T47D (cell line): ENCODE measurements around the gene METTL21C.

Experiments
- DNase-seq, 2 experiments: peaks; one replicate each; pipeline versions ENCODE4 v3.0.0 to v3.0.0-alpha.2; 2011 to 2012; ENCODE audit warnings: low read depth in 1 of 2, low spot score in 1 of 2
- JUND ChIP-seq: IDR thresholded peaks from 2 replicates; pipeline ENCODE4 v1.6.1; 2012; ENCODE audit warnings: low read depth
- in situ Hi-C: cut with HindIII; loops from 2 replicates; pipeline ENCODE4 v1.10.0; 2016; ENCODE audit warnings: low sequenced_read_pairs, low pct_unique_long_range_greater_than_20kb

Gene METTL21C

DNA sequence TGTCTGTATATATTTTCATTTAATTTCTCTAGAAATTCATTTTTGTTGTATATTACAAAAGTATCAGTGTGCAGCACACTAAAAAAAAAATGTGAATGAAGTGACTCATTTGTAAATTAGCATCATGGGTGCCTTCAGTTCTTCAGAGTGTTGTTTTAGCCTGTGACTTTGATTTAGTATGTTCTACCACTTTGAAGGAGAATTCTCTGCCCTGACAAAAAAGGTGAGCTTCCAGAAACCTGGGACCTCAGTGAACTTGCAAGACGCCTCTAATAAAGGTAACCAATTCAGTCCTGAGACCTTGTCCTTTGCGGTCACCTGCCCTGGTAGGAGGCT, 2.4 kb downstream of the METTL21C start:
- no peak for TF ChIP-seq JUND
- no peak for DNase-seq
- in situ Hi-C loops, result no loop called here

DNA sequence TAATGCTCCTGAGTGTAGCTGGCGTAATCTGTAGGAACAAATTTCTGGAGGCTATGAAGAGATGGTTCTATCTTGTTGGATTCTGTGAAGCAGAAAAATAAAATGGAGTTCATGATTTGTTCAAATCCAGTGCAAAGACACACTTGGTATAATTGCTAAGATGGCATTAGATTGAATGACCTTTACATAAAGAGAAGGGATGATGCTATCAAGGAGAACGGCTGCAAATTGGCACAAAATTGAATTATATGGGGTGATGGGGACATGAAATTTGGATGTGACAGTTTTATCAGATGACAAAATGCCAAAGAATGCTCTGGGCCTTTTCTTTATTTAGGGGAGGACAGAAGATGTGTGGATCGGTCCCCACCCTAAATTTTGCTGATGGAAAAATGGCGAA, 4.0 kb downstream of the METTL21C start:
- TF ChIP-seq JUND, result no peak
- DNase-seq, result no peak
- in situ Hi-C loops, result no loop called here

DNA sequence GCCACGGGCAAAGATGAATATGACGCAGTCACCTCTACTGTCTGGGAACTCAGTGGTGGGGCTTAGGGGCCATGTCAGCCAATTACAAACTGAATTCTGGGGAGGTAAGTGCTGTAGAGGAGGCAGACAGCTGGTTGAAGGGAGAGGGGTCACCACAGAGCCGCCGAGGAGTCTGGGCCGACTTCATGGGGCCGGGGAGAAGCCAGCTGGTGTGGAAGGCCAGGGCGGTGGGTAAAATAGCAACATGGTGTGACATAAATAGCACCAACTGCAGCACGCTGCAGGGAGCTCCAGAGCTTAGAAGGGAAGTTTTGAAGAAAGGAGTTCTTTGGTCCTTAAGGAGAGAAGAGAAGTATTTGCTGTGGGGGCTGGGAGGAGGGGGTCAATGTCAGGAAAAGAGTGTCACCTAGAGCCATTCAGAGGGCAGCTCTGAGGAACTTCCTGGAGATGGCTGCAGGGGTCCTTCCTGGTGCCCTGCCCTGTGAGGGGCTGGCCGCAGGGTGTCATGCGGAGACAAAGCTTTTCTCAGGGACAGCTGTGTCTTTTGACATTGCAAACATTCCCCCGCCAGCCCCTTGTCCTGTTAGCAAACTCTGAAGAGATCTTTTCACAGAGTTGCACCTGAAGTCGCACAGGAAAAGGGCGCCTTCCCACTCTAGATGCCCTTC, 6.4 kb downstream of the METTL21C start:
- no peak for DNase-seq
- in situ Hi-C loops, result no loop called here
- no peak for TF ChIP-seq JUND

DNA sequence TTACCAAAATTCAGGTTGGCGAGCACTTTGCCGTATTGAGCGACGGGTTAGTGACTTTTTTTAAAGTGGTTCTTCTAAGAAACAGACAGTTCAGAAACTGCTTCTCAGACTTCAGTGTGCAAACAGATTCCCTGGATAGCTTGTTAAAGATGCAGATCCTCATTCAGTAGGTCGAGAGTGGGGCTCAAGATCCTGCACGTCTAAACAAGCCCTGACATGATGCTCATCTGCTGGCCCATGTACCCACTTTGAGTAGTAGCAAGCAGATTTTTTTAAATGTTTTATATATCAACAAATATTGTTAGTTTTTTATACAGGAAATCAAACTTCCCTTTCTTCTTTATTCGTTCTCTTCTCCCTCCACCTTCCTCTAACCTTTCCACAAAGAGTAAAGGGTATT, 7.3 kb downstream of the METTL21C start:
- no peak for TF ChIP-seq JUND
- no peak for DNase-seq
- in situ Hi-C loops, result no loop called here

DNA sequence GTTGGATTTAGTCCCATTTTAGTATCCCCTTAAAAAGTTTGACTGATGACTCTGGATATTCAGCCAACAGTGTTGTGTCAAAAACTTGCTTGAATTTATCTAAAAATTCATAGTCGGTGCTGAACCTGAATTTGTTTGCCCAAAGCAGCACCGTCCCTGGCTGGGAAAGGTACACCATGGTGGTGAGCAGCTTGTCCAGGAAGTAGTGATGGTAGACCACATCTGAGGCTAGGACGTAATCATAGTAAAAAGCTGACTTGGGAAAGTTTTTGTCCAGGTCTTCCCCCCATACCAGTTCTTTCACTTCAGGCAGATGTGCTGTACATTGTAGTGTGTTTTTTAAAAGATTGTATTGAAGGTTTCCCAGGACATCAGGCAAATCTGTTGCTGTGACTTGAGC, 8.8 kb downstream of the METTL21C start:
- no peak for DNase-seq
- no peak for TF ChIP-seq JUND
- in situ Hi-C loops, result no loop called here

DNA sequence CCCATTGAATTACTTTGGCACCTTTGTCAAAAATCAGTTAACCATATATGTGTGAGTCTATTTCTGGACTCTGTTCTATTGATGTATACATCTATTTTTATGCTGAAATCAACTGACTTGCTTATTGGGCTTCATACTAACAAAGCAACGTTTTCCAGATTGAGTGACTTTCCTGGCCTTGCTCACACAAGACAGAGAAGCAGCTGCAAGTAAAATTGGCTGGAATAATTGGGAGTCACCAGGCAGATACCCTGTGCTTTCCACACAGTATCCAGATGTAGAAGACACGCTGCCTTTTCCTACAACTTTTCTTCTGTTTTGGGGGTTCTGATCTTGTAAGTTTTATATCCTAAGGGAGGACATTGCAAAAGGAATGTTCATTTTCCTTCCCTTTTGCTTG, 11.2 kb downstream of the METTL21C start:
- TF ChIP-seq JUND, result no peak
- DNase-seq, result no peak
- in situ Hi-C loops, result no loop called here

DNA sequence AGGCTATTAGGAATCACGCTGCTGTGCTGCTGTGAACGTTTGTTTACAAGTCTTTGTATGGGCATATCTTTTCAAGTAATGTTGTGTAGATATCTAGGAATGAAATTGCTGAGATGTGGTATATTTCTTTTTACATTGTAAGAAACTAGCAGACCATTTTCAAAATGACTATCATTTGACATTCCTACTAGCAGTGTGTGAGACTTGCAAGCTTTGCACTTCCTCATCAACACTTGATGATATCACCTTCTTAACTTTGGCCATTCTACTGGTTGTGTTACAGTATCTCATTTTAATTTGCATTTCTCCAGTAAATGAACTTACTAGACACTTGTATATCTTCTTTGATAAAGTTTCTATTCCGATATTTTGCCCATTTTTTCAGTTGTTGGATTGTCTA, 12.1 kb downstream of the METTL21C start:
- in situ Hi-C loops, result no loop called here
- DNase-seq, result no peak
- TF ChIP-seq JUND, result no peak

DNA sequence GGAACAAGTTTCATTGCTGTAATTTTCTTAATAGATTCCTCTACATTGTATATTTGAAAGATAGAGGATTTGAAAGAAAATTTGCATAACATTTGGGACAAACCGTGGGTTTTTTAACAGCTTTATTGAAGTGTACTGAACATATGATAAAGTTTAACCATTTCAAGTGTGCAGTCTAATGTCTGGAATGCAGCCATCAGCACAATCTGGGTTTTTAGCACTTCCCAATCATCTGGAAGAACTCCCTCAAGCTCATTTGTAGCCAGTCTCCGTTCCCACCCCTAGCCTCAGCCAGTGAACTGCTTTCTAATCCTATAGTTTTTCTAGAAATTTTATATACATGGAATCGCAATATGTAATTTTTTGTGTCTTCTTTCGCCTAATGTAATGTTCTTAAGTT, 12.6 kb downstream of the METTL21C start:
- no peak for DNase-seq
- TF ChIP-seq JUND, result no peak
- in situ Hi-C loops, result no loop called here

DNA sequence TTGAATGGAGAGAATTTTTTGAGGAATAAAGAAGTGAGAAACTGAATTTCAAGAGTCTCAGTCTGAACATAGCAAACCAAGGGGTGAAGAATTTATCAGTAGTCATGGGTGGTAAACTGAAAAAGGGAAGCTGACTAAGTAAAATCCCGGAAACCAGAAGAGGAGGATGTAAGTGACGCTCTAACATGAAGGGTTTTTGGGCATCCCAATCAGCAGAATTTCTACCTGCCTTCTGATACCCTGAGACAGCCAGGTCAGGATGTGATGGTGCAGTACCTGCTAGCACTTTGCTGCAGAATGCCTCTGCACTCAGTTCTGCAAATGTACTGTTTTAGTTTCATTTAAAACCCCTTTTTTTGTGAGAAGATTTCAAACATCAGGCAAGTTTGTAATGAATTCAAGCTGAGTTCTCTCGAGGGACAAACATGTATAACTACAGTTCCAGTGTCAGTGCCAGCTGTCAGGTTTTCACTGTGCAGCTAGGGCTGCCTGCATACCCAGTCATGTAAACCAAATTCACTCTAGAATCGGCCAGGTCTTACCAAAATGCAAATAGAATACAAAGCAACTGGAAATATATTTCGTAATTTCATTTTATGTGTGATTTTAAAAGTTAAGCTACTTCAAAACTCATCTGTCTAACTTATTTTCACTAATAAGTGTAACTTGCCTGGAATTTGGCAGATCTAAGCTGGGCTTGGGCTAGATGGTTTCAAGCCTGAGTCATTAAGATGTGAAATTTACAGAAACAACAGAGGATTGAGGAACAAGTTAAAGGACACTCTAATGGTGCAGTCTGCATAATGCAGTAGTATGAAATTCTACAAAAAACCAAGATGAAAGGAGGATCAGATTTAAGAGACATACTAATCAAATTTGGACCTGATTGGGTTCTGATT, 13.8 kb downstream of the METTL21C start:
- in situ Hi-C loops, result no loop called here
- no peak for TF ChIP-seq JUND
- no peak for DNase-seq

DNA sequence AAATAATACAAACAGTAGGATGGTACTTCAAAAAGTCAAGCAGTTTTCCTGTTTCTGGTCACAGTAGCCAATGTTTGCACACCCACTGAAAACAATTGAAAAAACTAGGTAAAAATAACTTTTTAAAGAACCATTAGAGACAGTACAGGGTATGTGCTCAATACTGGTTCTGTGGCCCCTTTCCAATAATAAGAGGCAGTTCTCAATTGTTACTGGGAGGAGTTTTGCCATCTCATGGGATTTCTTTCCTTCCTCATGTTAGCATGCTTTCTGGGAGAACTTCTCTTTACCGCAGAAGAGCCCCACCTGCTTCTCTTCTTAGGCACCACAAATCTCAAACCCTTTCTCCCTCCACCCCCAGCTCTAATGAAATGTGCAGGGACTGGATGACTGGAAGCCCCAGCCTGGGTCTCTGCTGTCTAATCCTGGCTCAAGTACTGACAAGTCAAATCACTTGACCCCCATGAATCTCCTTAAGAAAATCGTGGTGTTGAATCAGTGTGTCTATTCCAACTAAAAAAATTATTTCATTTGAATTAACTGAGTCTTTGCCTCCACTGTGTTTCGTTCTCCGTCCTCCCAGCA, 14.6 kb downstream of the METTL21C start:
- no peak for DNase-seq
- in situ Hi-C loops, result no loop called here
- no peak for TF ChIP-seq JUND

DNA sequence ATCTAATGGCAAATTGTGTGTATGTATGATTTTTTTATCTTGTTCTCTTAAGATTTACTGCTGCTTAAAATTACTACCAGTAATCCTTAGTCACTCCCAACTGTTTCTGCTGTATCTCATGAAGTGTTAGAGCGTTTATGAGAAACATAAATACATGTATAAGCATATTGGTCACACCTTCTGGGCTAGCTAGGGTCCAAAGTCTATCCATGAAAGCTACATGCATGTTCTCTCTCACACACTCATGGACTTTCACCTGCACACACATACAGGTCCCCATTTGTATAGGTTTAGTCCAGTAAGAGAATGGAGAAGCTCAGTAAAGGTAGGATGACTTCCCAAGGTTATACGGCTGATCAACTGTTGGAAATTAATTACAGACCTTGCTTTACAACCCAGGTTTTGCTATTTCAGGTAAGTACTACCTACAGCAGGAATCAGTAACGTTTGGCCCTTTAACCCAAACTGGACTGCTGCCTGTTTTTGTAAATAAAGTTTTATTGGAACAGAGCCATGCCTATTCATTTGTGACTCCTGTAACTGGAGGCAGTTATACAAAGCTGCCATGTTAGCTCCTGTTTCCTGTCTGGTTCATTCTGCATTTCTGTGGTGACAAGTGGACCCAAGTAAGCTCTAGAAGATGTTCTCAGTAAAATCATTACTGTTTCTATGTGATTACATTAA, 15.3 kb downstream of the METTL21C start:
- TF ChIP-seq JUND, result no peak
- in situ Hi-C loops, result no loop called here
- no peak for DNase-seq

DNA sequence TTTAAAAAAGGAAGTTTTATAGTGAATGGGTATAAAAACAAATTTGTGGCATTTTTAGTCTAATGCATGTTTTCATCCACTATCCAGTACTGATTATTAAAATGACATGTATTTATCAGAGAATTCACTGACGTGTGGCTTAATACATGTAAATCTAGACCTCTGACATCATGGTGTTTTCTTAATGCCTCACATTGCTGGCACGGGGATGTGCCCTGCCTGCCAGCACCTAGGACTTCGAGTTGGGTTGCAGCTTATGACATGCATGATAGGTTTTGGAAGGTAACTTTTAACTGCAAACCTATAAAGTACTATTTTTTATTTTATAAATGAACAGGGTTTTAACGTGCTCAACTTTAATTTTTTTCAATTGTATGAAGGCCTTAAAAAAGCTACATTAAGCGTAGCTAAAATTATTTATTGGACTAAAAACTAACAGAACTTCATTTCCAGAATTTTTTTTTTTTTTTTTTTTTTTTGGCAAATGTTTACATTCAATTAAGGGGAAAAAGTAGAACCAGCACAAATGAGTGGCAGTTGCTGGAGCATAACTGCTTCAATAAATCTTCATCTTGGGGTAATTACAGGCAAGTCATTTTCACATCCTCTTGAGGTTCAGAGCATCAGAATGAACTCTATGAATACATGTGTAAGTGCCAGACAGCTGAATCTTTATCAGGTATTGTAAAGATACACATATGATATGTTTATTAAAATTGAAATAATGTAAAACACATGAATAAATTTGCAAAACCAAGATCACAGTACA, 16.3 kb downstream of the METTL21C start:
- in situ Hi-C loops, result no loop called here
- TF ChIP-seq JUND, result no peak
- no peak for DNase-seq
